NCI-H2227 (cell line): ENCODE measurements around the gene ATN1.
A peak's percentile ranks its signal among the peaks of the same experiment; 100 is the strongest.

Source experiments
- DNase-seq: peaks from one replicate; lab custom pipeline; 2025; ENCODE audit not compliant: unreplicated experiment; lab: John Stamatoyannopoulos, UW

The ATN1 gene

DNA sequence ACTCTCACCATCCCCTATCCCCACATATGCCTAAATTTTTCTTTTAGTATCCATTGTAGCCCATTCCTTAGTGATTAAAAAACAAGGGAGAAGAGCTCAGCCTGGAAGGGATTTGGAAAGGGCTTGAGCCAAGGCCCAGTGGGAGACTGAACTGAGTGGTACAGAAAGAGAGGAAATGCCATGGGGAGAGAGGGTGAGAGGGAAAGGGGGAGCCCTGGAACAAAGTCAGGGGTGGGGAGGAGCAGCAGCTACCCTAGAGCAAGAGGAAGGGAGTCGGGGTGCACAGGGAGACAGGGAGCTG is 2.6 kb upstream of the ATN1 start:
- no peak for DNase-seq

GRCh38 chr12:6925540-6926279 is 2.0 kb upstream of the ATN1 start:
- DNase-seq = peak; percentile 32

- no peak for DNase-seq
These were observed 403 bp downstream of the ATN1 start for GRCh38 chr12:6928022-6928702.

DNA sequence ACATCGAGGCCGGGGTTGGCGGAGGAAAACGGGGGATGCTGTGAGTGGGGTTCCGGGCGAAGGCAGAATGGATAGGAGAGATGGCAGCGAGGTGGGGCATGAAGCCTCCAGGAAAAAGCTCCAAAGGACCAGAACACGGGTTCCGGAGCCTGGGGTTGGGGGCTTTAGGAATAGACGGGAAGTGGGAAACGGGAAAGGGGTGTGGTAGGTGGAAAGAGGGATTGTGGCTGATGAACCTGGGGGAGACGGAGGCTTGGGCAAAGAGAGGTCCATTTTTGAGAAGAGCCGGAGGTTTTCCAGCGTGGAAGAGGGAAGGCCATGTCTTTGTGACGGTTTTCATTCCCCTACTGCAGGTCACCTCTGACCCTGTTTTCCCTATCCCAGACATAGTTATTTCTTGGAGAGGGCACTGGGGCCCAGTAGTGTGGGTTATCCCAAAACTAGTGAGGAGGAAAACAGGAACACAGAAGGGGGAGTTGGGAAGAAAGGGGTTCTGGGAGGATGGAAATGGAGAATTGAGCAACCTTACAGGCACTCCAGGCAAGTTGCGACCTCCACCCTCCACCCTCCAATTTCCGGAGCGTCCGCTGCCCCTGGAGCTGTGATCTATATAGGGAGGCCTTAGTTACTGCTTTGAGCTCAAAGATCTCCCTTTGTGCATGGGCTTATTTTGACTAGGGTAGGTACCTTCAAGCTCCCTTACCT is 1.1 kb downstream of the ATN1 start:
- no peak for DNase-seq

DNA sequence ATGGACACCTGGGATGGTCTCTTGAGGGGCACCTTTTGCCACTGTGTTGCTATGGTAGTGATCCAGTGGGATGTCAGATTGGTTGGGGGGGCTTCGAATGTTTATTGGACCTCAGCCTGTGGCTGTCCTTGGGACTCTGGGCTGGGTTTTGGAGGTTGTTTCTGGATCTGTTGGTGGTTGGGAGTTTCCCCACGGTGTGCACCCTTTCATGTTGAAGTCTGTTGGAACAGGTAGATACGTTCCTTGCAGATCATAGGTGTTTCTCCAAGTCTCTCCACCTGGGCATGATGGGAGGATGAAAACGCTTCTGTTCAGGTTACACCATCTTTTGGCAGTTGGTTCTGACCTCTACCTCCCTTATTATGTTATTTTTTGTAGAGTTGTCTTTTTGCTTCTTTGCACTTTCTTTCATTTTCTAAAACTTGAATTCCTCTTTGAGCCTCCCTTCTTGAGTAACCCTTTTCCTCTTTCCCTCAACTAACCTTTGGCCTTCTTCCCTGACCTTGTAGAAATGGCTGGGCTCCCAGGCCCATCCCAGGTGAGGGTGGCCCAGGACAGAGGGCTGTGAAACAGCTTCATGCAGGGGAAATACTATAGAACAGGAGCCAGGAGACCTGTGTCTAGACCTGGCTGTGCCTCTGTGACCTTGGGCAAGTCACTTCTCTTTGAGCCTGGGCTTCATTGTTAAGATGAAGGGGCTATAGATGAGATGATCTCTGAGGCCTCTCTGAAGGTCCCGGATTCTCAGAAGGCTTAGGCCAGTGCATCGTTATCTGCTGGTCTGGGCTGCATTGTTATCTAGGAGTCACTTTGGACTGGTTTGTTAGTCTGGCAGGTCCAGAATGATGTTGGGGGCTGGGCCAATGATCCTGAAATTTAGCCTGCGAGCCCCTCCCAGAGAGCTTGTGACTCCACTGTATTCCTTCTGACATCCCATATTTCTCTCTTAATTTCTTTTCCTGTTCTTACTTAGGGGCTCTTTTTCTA is 2.0 kb downstream of the ATN1 start:
- DNase-seq = no peak

DNA sequence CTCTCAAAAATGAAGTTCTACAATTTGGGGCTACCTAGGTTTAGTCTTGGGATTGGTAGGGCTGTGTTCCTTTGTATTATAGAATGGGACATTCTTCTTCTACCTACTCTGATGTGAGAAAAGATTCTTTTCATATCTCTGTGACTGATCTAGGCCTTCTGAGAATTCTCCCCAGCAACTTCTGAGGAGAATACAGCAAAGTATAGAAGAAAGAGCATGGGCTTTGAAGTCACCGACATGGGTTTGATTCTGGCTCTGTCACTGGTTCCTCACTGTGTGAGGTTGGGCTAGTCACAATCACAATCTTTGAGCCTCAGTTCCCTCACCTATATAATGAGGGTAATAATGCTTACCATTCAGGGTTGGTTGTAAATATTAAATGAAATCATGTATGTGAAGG is 5.0 kb downstream of the ATN1 start:
- DNase-seq = no peak

- no peak for DNase-seq
These were observed 6.4 kb downstream of the ATN1 start for GRCh38 chr12:6934110-6934509.

GRCh38 chr12:6935371-6936193 is 7.8 kb downstream of the ATN1 start:
- no peak for DNase-seq

DNA sequence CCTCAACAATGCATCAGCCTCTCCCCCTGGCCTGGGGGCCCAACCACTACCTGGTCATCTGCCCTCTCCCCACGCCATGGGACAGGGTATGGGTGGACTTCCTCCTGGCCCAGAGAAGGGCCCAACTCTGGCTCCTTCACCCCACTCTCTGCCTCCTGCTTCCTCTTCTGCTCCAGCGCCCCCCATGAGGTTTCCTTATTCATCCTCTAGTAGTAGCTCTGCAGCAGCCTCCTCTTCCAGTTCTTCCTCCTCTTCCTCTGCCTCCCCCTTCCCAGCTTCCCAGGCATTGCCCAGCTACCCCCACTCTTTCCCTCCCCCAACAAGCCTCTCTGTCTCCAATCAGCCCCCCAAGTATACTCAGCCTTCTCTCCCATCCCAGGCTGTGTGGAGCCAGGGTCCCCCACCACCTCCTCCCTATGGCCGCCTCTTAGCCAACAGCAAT is 8.5 kb downstream of the ATN1 start:
- DNase-seq = no peak

GRCh38 chr12:6936636-6937480 is 9.1 kb downstream of the ATN1 start:
- peak; percentile 33 for DNase-seq

GRCh38 chr12:6937481-6938352 is 10.0 kb downstream of the ATN1 start:
- peak; percentile 95 for DNase-seq

GRCh38 chr12:6938353-6939190 is 10.8 kb downstream of the ATN1 start:
- DNase-seq = no peak

GRCh38 chr12:6939191-6939540 is 11.4 kb downstream of the ATN1 start:
- no peak for DNase-seq

- no peak for DNase-seq
These were observed 13.5 kb downstream of the ATN1 start for GRCh38 chr12:6941267-6941666.

GRCh38 chr12:6941782-6942181 is 14.0 kb downstream of the ATN1 start:
- no peak for DNase-seq

GRCh38 chr12:6942331-6942665 is 14.5 kb downstream of the ATN1 start:
- no peak for DNase-seq

DNA sequence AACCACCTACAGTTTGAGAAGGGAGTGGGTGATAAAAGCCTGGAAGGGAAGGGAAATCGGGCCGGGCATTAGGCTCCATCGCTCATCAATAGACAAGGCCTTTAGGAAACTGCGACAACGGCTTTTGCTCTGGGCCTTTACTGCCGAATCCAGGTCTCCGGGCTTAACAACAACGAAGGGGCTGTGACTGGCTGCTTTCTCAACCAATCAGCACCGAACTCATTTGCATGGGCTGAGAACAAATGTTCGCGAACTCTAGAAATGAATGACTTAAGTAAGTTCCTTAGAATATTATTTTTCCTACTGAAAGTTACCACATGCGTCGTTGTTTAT is 15.6 kb downstream of the ATN1 start:
- DNase-seq = peak; percentile 87
